Vagina (tissue), 2 donors: ENCODE results near the gene SLC22A4.

ENCODE experiments used
- CTCF ChIP-seq, 3 experiments: fragments of 450-650 bp in 2 of 3; fragments of 200-600 bp in 1 of 3; sonication (generic) in 1 of 3; IDR thresholded peaks; one replicate each; pipeline ENCODE4 v1.5.1; 2017 to 2019; ENCODE audit warnings: antibody characterized with exemption in 3 of 3, mild to moderate bottlenecking in 2 of 3, moderate library complexity in 2 of 3
- POLR2AphosphoS5 ChIP-seq, 2 donors: sonication (generic); formaldehyde crosslinking; IDR thresholded peaks; one replicate each; pipeline ENCODE4 v1.9.0; 2017; ENCODE audit warnings: antibody characterized with exemption in 2 of 2, mild to moderate bottlenecking in 2 of 2, low read depth in 1 of 2; ENCODE audit not compliant: insufficient read depth in 1 of 2

GRCh38 chr5:132295505-132296411, 1.6 kb downstream of the SLC22A4 start:
- TF ChIP-seq CTCF (IDR thresholded peaks at IDR 0.05), result no peak
- no peak for TF ChIP-seq POLR2AphosphoS5 (IDR thresholded peaks at IDR 0.05; ENCODE audit: insufficient read depth in 1 of 2, low read depth in 1 of 2)
